Mesenchymal stem cell (in vitro differentiated cells and primary cell): ENCODE measurements around the gene PPP2R5B.

Source experiments
- DNase-seq: peaks from one replicate; pipeline ENCODE4 v3.0.0-alpha.2; 2013
- H2AFZ ChIP-seq: one replicate; pipeline ENCODE4 v1.6.1; 2013; ENCODE audit warnings: low read depth, mild to moderate bottlenecking, control low read depth, inconsistent platforms, low read length, moderate library complexity
- H2AK5ac ChIP-seq: 2 replicates; pipeline ENCODE4 v1.6.1; 2013; ENCODE audit warnings: low read length, moderate library complexity, mild to moderate bottlenecking, inconsistent platforms; ENCODE audit not compliant: severe bottlenecking
- H2BK120ac ChIP-seq: one replicate; pipeline ENCODE4 v1.6.1; 2013; ENCODE audit warnings: low read depth, mild to moderate bottlenecking, inconsistent platforms, low read length, moderate library complexity
- H2BK12ac ChIP-seq, 2 experiments: one replicate each; pipeline ENCODE4 v1.6.1; 2013; ENCODE audit warnings: inconsistent platforms in 2 of 2, low read length in 2 of 2, mild to moderate bottlenecking in 2 of 2, moderate library complexity in 2 of 2, control low read depth in 1 of 2
- H2BK15ac ChIP-seq: one replicate; pipeline ENCODE4 v1.6.1; 2013; ENCODE audit warnings: mild to moderate bottlenecking, low read depth, inconsistent platforms; ENCODE audit not compliant: poor library complexity, severe bottlenecking
- H2BK5ac ChIP-seq: 2 replicates; pipeline ENCODE4 v1.6.1; 2013; ENCODE audit warnings: low read depth, mild to moderate bottlenecking, low read length, control low read depth, inconsistent platforms; ENCODE audit not compliant: poor library complexity, severe bottlenecking
- H3K14ac ChIP-seq, 2 experiments: one replicate each; pipeline ENCODE4 v1.6.1; 2013; ENCODE audit warnings: inconsistent platforms in 2 of 2, low read length in 2 of 2, control low read depth in 1 of 2, mild to moderate bottlenecking in 1 of 2, moderate library complexity in 1 of 2
- H3K18ac ChIP-seq, 2 experiments: one replicate each; pipeline ENCODE4 v1.6.1; 2013; ENCODE audit warnings: inconsistent platforms in 2 of 2, low read length in 2 of 2, control low read depth in 1 of 2, low read depth in 1 of 2, mild to moderate bottlenecking in 1 of 2
- H3K23ac ChIP-seq, 2 experiments: one replicate each; pipeline ENCODE4 v1.6.1; 2013; ENCODE audit warnings: inconsistent platforms in 2 of 2, low read length in 2 of 2, mild to moderate bottlenecking in 2 of 2, moderate library complexity in 2 of 2, control low read depth in 1 of 2
- H3K27ac ChIP-seq: 2 replicates; pipeline ENCODE4 v1.5.1; 2013; ENCODE audit warnings: mild to moderate bottlenecking, moderate library complexity, low read length, control low read depth, inconsistent platforms; ENCODE audit not compliant: poor library complexity, severe bottlenecking
- H3K27me3 ChIP-seq, 2 experiments: 2 replicates each; pipeline versions ENCODE4 v1.6.1 to v1.7.0; 2013; ENCODE audit warnings: low read length in 2 of 2, mild to moderate bottlenecking in 2 of 2, moderate library complexity in 2 of 2, control low read depth in 1 of 2, inconsistent platforms in 1 of 2; ENCODE audit not compliant: control insufficient read depth in 1 of 2, insufficient read depth in 1 of 2
- H3K36me3 ChIP-seq, 2 experiments: 2 replicates each; pipeline versions ENCODE4 v1.6.1 to v1.7.0; 2013; ENCODE audit warnings: low read length in 2 of 2, control low read depth in 1 of 2, inconsistent platforms in 1 of 2, low read depth in 1 of 2, mild to moderate bottlenecking in 1 of 2; ENCODE audit not compliant: insufficient read depth in 2 of 2, control insufficient read depth in 1 of 2
- H3K4ac ChIP-seq, 2 experiments: one replicate each; pipeline ENCODE4 v1.6.1; 2013; ENCODE audit warnings: inconsistent platforms in 2 of 2, low read length in 2 of 2, mild to moderate bottlenecking in 2 of 2, moderate library complexity in 2 of 2, control low read depth in 1 of 2, low read depth in 1 of 2
- H3K4me1 ChIP-seq: 2 replicates; pipeline ENCODE4 v1.6.1; 2013; ENCODE audit warnings: low read depth, low read length, control low read depth; ENCODE audit not compliant: control insufficient read depth, insufficient read depth
- H3K4me2 ChIP-seq: 2 replicates; pipeline ENCODE4 v1.6.1; 2013; ENCODE audit warnings: low read length, mild to moderate bottlenecking, inconsistent platforms; ENCODE audit not compliant: poor library complexity, severe bottlenecking
- H3K4me3 ChIP-seq, 2 experiments: 2 replicates each; pipeline versions ENCODE4 v1.5.1 to v1.7.0; 2013; ENCODE audit warnings: low read length in 2 of 2, mild to moderate bottlenecking in 2 of 2, control low read depth in 1 of 2, low read depth in 1 of 2; ENCODE audit not compliant: insufficient read depth in 1 of 2
- H3K79me1 ChIP-seq: replicated peaks from 2 replicates; pipeline ENCODE4 v1.6.1; 2013; ENCODE audit warnings: mild to moderate bottlenecking, control low read depth, low read length, inconsistent platforms; ENCODE audit not compliant: poor library complexity, severe bottlenecking
- H3K9ac ChIP-seq: 2 replicates; pipeline ENCODE4 v1.7.0; 2013; ENCODE audit warnings: mild to moderate bottlenecking, low read length, moderate library complexity
- H3K9me3 ChIP-seq: 2 replicates; pipeline ENCODE4 v1.7.0; 2013; ENCODE audit warnings: mild to moderate bottlenecking, low read length; ENCODE audit not compliant: control insufficient read depth
- H4K8ac ChIP-seq: one replicate; pipeline ENCODE4 v1.6.1; 2013; ENCODE audit warnings: inconsistent platforms, mild to moderate bottlenecking, low read length, moderate library complexity
- H4K91ac ChIP-seq: one replicate; pipeline ENCODE4 v1.6.1; 2013; ENCODE audit warnings: mild to moderate bottlenecking, low read length, inconsistent platforms
- WGBS: methylation state at CpG from one replicate; pipeline ENCODE4 v1.1.7; 2013; ENCODE audit warnings: mixed read lengths; 5-methylcytosine and 5-hydroxymethylcytosine counted together

PPP2R5B gene

GRCh38 chr11:64947208-64947814, 22.8 kb downstream of the PPP2R5B start:
- no peak overlapping the region for H2AK5ac ChIP-seq
- H3K79me1 ChIP-seq, result no peaks in the 10 kb centered on the region
- H3K18ac ChIP-seq, result no peak overlapping the region
- peaks cover 20 to 44% of the 10 kb centered on the region in 2 experiments for H3K27me3 ChIP-seq
- no peak overlapping the region for H4K91ac ChIP-seq
- no peaks in the 10 kb centered on the region for H3K9me3 ChIP-seq
- H3K4me3 ChIP-seq, result no peak overlapping the region
- no peak overlapping the region for H2AFZ ChIP-seq
- no peak overlapping the region for H2BK120ac ChIP-seq
- peak overlapping the region in 1 of 2 experiments; percentile 62 for H3K14ac ChIP-seq
- WGBS, result 59% methylated on average over 5 of the region's 5 CpGs
- no peaks in the 10 kb centered on the region for H3K36me3 ChIP-seq
- no peak overlapping the region for H4K8ac ChIP-seq
- no peak overlapping the region for H3K4ac ChIP-seq
- no peak overlapping the region for H3K23ac ChIP-seq
- H2BK15ac ChIP-seq, result no peak overlapping the region
- no peak overlapping the region for H3K4me2 ChIP-seq
- no peak overlapping the region for H3K27ac ChIP-seq
- H2BK12ac ChIP-seq, result no peak overlapping the region
- no peak for DNase-seq
- H2BK5ac ChIP-seq, result no peak overlapping the region
- peaks cover 2% of the 10 kb centered on the region for H3K4me1 ChIP-seq
- H3K9ac ChIP-seq, result no peak overlapping the region

- Histone ChIP-seq H3K9ac (no peak overlapping the region), H2BK12ac (no peak overlapping the region), H3K36me3 (no peaks in the 10 kb centered on the region), H3K14ac (no peak overlapping the region), H3K4me1 (peaks cover 2% of the 10 kb centered on the region), H3K4me2 (no peak overlapping the region), H2BK120ac (no peak overlapping the region), H2BK5ac (no peak overlapping the region), H3K4ac (no peak overlapping the region), H3K27ac (no peak overlapping the region), H3K79me1 (no peaks in the 10 kb centered on the region), H4K8ac (no peak overlapping the region), H3K27me3 (peaks cover 25 to 26% of the 10 kb centered on the region in 2 experiments), H2AFZ (no peak overlapping the region), H3K23ac (no peak overlapping the region), H2AK5ac (no peak overlapping the region), H3K18ac (no peak overlapping the region), H4K91ac (no peak overlapping the region), H3K4me3 (no peak overlapping the region), H3K9me3 (no peaks in the 10 kb centered on the region), H2BK15ac (no peak overlapping the region)
- no peak for DNase-seq
- no CpG with 5 or more reads among the region's 4 CpGs for WGBS
These were observed 27.0 kb downstream of the PPP2R5B start for GRCh38 chr11:64951529-64951928.

- no peak overlapping the region for H3K4me2 ChIP-seq
- H3K4me1 ChIP-seq, result peaks cover 2% of the 10 kb centered on the region
- no peak overlapping the region for H3K18ac ChIP-seq
- no peak overlapping the region for H4K91ac ChIP-seq
- peaks cover 26 to 29% of the 10 kb centered on the region in 2 experiments for H3K27me3 ChIP-seq
- no peak overlapping the region for H3K23ac ChIP-seq
- no peaks in the 10 kb centered on the region for H3K9me3 ChIP-seq
- no peak overlapping the region for H2BK15ac ChIP-seq
- no peaks in the 10 kb centered on the region for H3K36me3 ChIP-seq
- WGBS, result 66% methylated on average over 5 of the region's 5 CpGs
- no peak overlapping the region for H2AK5ac ChIP-seq
- H3K27ac ChIP-seq, result no peak overlapping the region
- H2BK12ac ChIP-seq, result no peak overlapping the region
- H4K8ac ChIP-seq, result no peak overlapping the region
- H3K14ac ChIP-seq, result no peak overlapping the region
- no peak overlapping the region for H3K4ac ChIP-seq
- no peak overlapping the region for H2BK5ac ChIP-seq
- H2BK120ac ChIP-seq, result no peak overlapping the region
- H3K9ac ChIP-seq, result no peak overlapping the region
- no peak overlapping the region for H3K4me3 ChIP-seq
- no peak for DNase-seq
- no peaks in the 10 kb centered on the region for H3K79me1 ChIP-seq
- H2AFZ ChIP-seq, result no peak overlapping the region
These were observed 29.7 kb downstream of the PPP2R5B start for GRCh38 chr11:64954201-64954600.

- H2BK12ac ChIP-seq, result no peak overlapping the region
- 65% methylated on average over 3 of the region's 3 CpGs for WGBS
These were observed 35.0 kb downstream of the PPP2R5B start for GRCh38 chr11:64959498-64959897.

More at GRCh38 chr11:64959498-64959897, 35.0 kb downstream of the PPP2R5B start:
- Histone ChIP-seq H3K9me3 (no peaks in the 10 kb centered on the region), H4K8ac (no peak overlapping the region), H3K36me3 (no peaks in the 10 kb centered on the region), H2BK15ac (no peak overlapping the region), H3K23ac (no peak overlapping the region), H3K79me1 (no peaks in the 10 kb centered on the region), H2BK120ac (no peak overlapping the region), H3K14ac (no peak overlapping the region), H3K9ac (no peak overlapping the region), H4K91ac (no peak overlapping the region), H3K27ac (no peak overlapping the region), H2BK5ac (no peak overlapping the region), H3K4me3 (no peak overlapping the region), H3K4ac (no peak overlapping the region), H3K18ac (no peak overlapping the region), H2AK5ac (no peak overlapping the region), H3K4me2 (no peak overlapping the region), H3K27me3 (peaks cover 10 to 13% of the 10 kb centered on the region in 2 experiments), H3K4me1 (no peaks in the 10 kb centered on the region), H2AFZ (no peak overlapping the region)
- DNase-seq, result no peak
